Activated CD4-positive, alpha-beta T cell treated with anti-CD3 and anti-CD28 coated beads, Interleukin-2, amount 10 ng/mL, durations not matched to agents 7 days and 5 days (primary cell): ENCODE results near the gene PTPRZ1. TPM values are rescaled to one million over a fixed set of nuclear protein-coding genes. Genes with fewer than 3 reads are reported as not detected.

Experiments used
- CTCF ChIA-PET: fragments of 350-600 bp; sonication (Branson Sonifier 250); formaldehyde crosslinking; loops from one replicate; lab custom pipeline; 2021; ENCODE audit warnings: antibody characterized with exemption; lab: Charles Lee
- POLR2A ChIA-PET: fragments of 350-600 bp; sonication (Branson Sonifier 250); formaldehyde crosslinking; loops from one replicate; lab custom pipeline; 2021; ENCODE audit warnings: antibody characterized with exemption; lab: Charles Lee
- DNase-seq: peaks from one replicate; pipeline ENCODE4 v3.0.0-alpha.2; 2020
- H3K27ac Mint-ChIP-seq: one replicate; pipeline ENCODE4 v1.8.0; 2021; ENCODE audit warnings: mild to moderate bottlenecking, moderate library complexity, mixed read lengths
- H3K27me3 Mint-ChIP-seq: one replicate; pipeline ENCODE4 v1.8.0; 2021; ENCODE audit warnings: mixed read lengths
- H3K36me3 Mint-ChIP-seq: one replicate; pipeline ENCODE4 v1.8.0; 2021; ENCODE audit warnings: low read depth, mixed read lengths
- H3K4me1 Mint-ChIP-seq: one replicate; pipeline ENCODE4 v1.8.0; 2021; ENCODE audit warnings: mixed read lengths
- H3K4me3 Mint-ChIP-seq: one replicate; pipeline ENCODE4 v1.8.0; 2021; ENCODE audit warnings: mild to moderate bottlenecking, moderate library complexity, mixed read lengths
- H3K9me3 Mint-ChIP-seq: one replicate; pipeline ENCODE4 v1.8.0; 2021; ENCODE audit warnings: mixed read lengths
- total RNA-seq, 2 experiments: library from RNA; stranded (reverse); gene quantifications; one replicate each; pipeline ENCODE4 v1.2.3, GENCODE V29; 2021

Gene PTPRZ1
- total RNA-seq, 2 experiments from 2014 or later = not detected

DNA sequence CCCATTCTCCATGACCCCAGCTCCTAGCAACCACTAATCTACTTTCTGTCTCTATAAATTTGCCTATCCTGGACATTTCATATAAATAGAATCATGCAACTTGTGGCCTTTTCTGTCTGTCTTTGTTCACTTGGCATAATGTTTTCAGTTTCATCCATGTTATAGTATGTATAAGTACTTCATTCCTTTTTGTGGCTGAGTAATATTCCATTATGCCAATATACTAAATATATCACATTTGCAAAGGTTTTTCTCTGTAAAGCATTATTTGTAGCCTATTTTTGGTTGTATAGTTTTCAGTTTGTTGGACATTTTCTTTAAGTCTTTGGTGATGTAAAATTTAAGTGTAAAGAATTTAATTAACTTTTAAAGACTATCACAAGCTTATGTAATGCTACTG lies 2.2 kb downstream of the PTPRZ1 start:
- Mint-ChIP-seq H3K4me1 (peaks cover 7% of the 10 kb centered on the region), H3K9me3 (no peaks in the 10 kb centered on the region), H3K4me3 (no peak overlapping the region), H3K27me3 (peaks cover 40% of the 10 kb centered on the region), H3K27ac (no peak overlapping the region), H3K36me3 (no peaks in the 10 kb centered on the region)
- ChIA-PET POLR2A (no interaction called here), CTCF (no interaction called here)
- no peak for DNase-seq

DNA sequence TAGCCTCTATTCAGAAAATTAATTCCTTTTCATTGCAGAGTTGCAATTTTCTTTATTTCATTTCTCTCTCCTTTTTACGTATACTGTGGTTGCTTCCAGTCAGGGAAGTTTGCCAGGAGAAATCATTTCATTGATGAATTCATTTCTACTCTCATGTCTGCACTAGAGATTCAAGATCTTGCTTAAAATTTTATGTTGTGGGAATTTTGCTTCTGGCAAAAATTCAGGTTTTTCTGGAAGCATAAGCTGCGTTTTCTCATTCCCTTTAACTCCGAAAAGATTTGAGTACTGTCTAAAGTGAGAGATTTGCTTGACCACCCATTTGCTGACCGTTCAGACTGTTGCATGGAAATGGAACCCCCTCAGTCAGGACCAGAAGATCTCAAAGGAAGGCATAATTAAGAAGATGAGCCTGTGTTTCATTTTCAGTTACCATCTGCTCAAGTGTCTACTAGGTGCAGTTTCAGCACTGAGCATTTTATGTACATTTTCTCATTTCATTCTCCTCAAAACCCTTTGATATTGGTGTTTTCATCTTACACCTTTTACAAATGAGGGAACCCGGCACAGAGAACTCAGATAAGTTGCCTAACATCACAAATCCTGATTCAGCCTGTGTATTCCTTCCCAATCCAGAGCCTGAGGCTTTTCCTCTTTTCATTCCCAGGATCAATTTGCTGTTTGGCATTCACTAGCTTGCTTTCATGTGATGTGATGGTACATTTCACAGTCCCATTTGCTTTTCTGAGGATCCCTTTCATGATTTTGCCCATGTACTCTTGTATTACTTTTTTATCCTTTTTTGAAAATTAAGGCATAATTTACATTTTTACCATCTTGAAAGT lies 3.9 kb downstream of the PTPRZ1 start:
- H3K4me3 Mint-ChIP-seq = no peak overlapping the region
- peaks cover 31% of the 10 kb centered on the region for H3K27me3 Mint-ChIP-seq
- DNase-seq = no peak
- H3K27ac Mint-ChIP-seq = no peak overlapping the region
- H3K36me3 Mint-ChIP-seq = no peaks in the 10 kb centered on the region
- ChIA-PET CTCF (no interaction called here), POLR2A (no interaction called here)
- H3K9me3 Mint-ChIP-seq = no peaks in the 10 kb centered on the region
- peaks cover 7% of the 10 kb centered on the region for H3K4me1 Mint-ChIP-seq

DNA sequence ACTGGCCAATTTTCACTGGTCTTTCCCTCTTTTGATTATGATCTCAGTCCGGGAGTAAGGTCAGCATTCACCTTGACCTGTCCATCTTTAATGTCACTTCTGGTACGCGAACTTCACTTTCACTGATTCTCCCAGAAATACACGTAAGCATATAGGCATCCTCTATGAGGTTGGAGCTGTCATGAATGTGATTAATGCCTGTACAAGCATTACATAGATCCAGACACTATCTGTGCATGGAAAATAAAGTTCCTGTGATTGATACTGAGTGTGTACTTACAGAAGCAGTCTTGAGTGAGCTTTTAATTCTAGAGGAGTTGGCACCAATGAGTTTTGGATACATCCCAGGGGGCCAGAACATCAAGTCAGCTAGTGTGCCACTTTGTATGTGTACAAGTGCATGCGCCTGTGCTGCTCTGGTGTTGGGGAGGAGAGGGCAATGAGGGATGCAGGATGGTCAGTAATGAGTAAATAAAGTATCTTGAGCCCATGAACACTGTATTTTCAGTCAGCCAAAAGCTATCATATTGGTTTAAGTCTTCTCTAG lies 6.0 kb downstream of the PTPRZ1 start:
- ChIA-PET CTCF (no interaction called here), POLR2A (no interaction called here)
- H3K9me3 Mint-ChIP-seq = no peaks in the 10 kb centered on the region
- H3K27me3 Mint-ChIP-seq = peaks cover 14% of the 10 kb centered on the region
- no peak for DNase-seq
- no peaks in the 10 kb centered on the region for H3K36me3 Mint-ChIP-seq
- H3K4me3 Mint-ChIP-seq = no peak overlapping the region
- H3K27ac Mint-ChIP-seq = no peak overlapping the region
- no peaks in the 10 kb centered on the region for H3K4me1 Mint-ChIP-seq

DNA sequence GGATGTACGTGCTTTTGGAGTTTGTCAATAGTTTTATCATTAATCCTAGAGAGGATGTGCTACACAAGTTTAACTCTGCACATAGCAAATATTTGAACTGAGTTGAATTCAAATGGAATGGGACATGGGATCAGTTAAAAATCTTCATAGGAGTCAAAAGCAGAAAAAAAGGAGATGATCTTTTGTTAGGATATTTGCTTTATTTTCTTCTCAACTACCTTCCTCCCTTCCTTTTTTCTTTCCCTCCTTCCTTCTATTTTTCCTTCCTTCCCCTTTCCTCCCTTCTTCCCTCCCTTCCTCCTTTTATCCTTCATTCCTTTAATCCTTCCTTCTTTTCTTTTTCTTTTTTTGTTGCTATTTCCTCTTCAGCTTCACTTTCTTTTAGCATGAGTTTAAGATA lies 6.6 kb downstream of the PTPRZ1 start:
- no peak for DNase-seq
- CTCF ChIA-PET = interaction anchor here (0.6 kb wide), 1 partner anchor 1374 kb away, joined by 3 read pairs; no protein-coding TSS in a partner anchor
- Mint-ChIP-seq H3K4me3 (no peak overlapping the region), H3K27me3 (peaks cover 9% of the 10 kb centered on the region), H3K36me3 (no peaks in the 10 kb centered on the region), H3K9me3 (no peaks in the 10 kb centered on the region), H3K27ac (no peak overlapping the region), H3K4me1 (no peaks in the 10 kb centered on the region)
- POLR2A ChIA-PET = no interaction called here

DNA sequence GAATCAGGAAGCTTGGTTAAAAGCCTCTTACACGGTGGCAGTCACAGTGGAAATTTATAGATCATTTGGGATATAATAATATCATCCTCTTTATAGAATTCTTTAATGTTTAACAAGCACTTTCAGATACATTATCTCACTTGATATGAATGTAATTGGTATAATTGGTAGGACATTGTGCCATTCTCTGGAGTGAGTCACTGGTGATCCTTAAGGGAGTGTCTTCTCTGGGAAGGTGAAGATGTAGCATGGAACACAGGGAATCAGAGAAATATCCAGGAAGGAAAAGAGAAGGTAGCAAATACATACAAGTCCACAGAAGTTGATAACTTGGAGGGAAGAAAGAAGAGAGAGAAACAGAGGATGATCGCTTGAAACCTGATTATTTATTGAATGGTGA lies 9.8 kb downstream of the PTPRZ1 start:
- Mint-ChIP-seq H3K27me3 (no peaks in the 10 kb centered on the region), H3K27ac (no peak overlapping the region), H3K4me1 (no peaks in the 10 kb centered on the region), H3K4me3 (no peak overlapping the region), H3K36me3 (no peaks in the 10 kb centered on the region), H3K9me3 (no peaks in the 10 kb centered on the region)
- ChIA-PET POLR2A (no interaction called here), CTCF (no interaction called here)
- DNase-seq = no peak

DNA sequence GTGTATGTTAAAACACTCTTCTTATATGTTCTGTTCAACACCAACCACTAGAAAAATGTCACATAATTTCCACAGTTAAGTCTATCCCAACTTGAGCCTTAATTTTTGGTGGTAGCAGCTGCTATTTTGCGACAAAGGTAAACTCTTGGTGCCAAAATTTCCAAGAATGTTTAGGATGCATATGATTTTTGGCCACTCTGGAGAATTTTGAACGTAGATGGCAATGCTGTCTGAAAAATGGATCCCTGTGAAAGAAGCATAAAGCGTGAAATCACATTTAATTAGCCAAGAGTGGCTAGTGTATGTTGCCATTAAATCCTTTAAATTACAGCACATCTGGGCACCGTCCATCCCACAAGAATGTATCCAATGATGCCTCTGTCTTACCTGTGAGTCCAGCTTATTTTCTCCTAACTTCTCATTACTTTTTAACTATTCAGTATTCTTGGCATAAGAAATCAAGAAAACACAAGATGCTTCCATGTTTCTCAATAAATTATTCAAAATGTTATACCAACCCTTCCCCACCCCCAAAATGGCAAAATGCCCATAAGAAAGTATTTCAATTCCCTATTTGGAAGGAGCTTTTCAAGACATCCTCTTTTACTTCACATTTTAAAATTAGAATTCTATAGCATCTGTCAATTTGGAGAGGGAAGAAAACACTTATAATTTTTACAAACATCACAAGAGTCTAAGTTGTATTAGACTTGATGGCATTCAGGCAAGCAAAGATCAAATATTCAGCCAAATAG lies 12.4 kb downstream of the PTPRZ1 start:
- Mint-ChIP-seq H3K36me3 (no peaks in the 10 kb centered on the region), H3K4me1 (no peaks in the 10 kb centered on the region), H3K4me3 (no peak overlapping the region), H3K9me3 (no peaks in the 10 kb centered on the region), H3K27ac (no peak overlapping the region), H3K27me3 (no peaks in the 10 kb centered on the region)
- POLR2A ChIA-PET = no interaction called here
- CTCF ChIA-PET = no interaction called here
- no peak for DNase-seq

DNA sequence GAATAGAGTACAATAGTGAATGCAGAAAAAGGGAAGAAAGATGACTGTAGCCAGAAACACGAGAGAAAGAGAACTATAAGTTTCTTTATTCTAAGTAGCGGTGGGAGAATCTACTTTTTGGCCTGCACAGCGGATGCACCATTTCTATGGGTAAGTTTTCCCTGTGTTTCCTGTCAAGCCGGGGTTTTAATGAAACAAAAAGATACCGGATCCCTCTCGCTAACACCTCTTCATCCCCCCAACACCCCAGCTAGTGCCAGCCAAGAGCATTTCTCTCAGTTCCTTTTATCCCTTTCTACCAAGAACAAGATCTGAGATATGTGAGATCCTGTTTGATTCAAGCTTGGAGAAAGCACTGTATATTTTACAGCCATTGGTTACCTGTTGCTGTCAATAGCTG lies 14.7 kb downstream of the PTPRZ1 start:
- no peak overlapping the region for H3K27ac Mint-ChIP-seq
- DNase-seq = no peak
- POLR2A ChIA-PET = no interaction called here

DNA sequence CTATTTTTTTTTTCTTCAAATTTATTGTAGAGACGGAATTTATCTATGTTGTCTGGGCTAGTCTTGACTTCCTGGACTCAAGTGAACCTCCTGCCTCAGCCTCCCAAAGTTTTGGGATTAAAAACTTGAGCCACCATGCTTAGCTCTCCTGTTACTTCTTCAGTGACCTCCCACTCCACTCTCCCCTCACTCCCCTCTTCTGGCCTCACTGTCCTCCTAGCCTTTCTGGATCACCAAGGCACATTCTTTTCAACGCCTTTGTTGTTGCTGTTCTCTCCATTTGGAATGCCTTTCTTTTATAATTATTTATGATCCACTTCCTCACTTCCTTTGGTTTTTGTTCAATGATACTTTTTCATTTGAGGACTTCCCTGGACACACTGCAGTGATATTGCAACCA lies 17.9 kb downstream of the PTPRZ1 start:
- no peaks in the 10 kb centered on the region for H3K4me1 Mint-ChIP-seq
- ChIA-PET CTCF (no interaction called here), POLR2A (no interaction called here)

More for the DNA sequence above, 14.7 kb downstream of the PTPRZ1 start:
- no peaks in the 10 kb centered on the region for H3K27me3 Mint-ChIP-seq
- no peak overlapping the region for H3K4me3 Mint-ChIP-seq
- no peaks in the 10 kb centered on the region for H3K4me1 Mint-ChIP-seq
- CTCF ChIA-PET = no interaction called here
- H3K9me3 Mint-ChIP-seq = no peaks in the 10 kb centered on the region
- no peaks in the 10 kb centered on the region for H3K36me3 Mint-ChIP-seq

DNA sequence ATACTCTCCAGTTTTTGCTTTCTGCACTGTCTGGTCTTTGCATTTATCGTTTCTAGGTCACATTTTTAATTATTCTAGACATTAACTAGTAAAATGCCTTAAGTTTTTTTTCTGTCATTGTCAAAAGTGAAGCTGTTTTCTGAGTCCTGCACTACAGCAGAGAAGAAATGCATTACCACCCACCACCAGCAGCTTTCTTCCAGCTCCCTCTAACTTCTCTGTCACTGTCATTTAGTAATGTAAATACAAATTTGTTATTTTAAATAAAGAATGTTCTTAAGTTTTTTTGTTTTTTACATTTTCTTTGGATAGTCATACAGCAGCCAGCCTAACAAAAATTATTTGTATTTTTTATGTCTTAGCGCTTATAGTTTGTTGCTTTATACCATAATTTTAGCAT lies 18.8 kb downstream of the PTPRZ1 start:
- H3K4me1 Mint-ChIP-seq = no peaks in the 10 kb centered on the region
- H3K36me3 Mint-ChIP-seq = no peaks in the 10 kb centered on the region
- H3K27me3 Mint-ChIP-seq = no peaks in the 10 kb centered on the region
- ChIA-PET CTCF (no interaction called here), POLR2A (no interaction called here)
- no peak for DNase-seq
- no peak overlapping the region for H3K4me3 Mint-ChIP-seq
- no peaks in the 10 kb centered on the region for H3K9me3 Mint-ChIP-seq
- no peak overlapping the region for H3K27ac Mint-ChIP-seq

More for the DNA sequence above, 17.9 kb downstream of the PTPRZ1 start:
- Mint-ChIP-seq H3K27ac (no peak overlapping the region), H3K4me3 (no peak overlapping the region), H3K27me3 (no peaks in the 10 kb centered on the region), H3K36me3 (no peaks in the 10 kb centered on the region), H3K9me3 (no peaks in the 10 kb centered on the region)
- no peak for DNase-seq

DNA sequence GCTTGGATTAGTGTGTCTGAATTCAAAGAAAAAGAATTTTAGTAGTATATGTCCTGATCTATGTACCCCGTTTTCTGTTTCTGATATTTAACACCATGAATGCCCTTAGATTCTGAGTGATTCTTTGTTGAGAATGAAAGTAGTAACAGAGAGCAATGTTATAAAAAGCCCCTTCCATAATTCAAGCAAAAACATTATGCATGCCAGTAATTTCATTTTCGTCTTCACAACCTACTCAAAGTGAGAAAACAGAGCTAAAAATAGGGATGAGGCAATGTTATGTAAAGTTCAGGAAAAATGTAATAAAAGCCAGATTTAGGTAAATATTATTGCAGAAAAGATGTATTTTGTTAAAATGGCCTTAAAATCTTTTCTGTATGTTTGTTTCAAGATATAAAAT lies 28.1 kb downstream of the PTPRZ1 start:
- no peak for DNase-seq
- H3K36me3 Mint-ChIP-seq = no peaks in the 10 kb centered on the region
- no peak overlapping the region for H3K27ac Mint-ChIP-seq
- ChIA-PET CTCF (no interaction called here), POLR2A (no interaction called here)
- no peak overlapping the region for H3K4me3 Mint-ChIP-seq
- H3K4me1 Mint-ChIP-seq = no peaks in the 10 kb centered on the region
- H3K9me3 Mint-ChIP-seq = peaks cover 2% of the 10 kb centered on the region
- no peaks in the 10 kb centered on the region for H3K27me3 Mint-ChIP-seq

DNA sequence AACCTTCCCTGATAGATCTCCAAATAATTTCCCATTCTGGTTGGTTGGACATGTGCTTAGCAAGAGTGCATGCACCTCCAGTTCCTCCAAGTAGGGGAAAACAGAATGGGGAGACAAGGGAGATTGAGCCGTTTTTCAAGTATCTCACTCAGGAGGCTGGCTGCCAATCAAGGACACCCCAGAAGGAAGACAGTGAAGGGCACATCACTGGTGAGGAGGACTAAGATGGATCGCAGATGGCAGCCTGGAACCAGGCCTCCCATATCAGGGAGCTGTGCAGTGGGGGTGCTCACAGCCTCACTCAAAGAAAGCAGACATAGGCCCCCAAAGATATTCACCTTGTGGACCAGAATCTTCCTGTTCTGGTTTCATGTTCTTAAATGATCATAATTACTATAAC lies 31.2 kb downstream of the PTPRZ1 start:
- Mint-ChIP-seq H3K36me3 (no peaks in the 10 kb centered on the region), H3K27ac (no peak overlapping the region), H3K4me1 (no peaks in the 10 kb centered on the region), H3K4me3 (no peak overlapping the region), H3K9me3 (peaks cover 2% of the 10 kb centered on the region), H3K27me3 (no peaks in the 10 kb centered on the region)
- ChIA-PET POLR2A (no interaction called here), CTCF (no interaction called here)
- DNase-seq = no peak

DNA sequence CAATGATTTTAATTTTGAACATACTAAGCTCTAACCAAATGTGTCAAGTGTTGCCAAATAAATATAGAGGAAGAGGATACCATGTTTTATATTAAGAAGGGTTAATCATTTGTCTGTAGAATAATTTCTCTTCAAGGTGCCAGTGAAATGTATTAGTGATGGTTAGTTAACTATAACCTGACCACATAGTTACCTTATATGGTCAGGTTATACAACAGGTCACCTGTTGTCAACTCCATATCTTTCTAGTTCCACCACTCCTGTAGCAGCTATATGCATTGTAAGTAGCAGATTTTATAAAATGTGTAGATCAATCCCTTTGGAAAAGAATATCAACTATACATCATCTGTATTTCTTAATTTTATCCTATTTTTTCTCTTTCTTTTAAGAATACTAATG lies 35.1 kb downstream of the PTPRZ1 start:
- no peak for DNase-seq
- H3K4me1 Mint-ChIP-seq = no peaks in the 10 kb centered on the region

DNA sequence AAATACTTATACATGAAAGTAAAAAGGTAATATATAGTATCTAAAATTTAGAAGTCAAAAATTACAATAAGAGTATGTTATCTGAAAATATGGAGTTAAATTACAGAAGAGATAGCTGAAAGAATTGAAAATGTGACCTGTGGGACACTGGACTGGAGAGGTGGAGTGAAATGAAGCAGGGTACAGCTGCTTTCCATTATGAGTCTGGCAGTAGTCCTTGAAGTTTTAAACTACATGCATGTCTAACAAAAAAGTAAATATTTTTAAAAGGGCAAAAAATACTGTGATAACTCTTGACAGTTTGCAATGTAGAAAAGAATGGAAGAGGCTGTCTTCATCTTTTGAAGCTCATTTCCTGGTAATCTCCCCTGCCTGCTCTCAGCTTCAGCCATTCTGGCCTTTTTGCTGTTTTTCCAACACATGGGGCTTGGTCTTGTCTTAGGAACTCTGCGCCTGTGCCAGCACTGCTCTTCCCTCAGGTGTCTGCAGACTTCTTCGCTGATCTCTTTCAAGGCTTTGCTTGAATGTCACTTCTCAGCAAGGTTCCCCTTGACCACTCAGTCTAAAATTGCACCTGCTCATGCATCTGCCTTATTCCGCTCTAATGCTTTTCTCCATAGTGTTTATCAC lies 36.9 kb downstream of the PTPRZ1 start:
- POLR2A ChIA-PET = no interaction called here
- Mint-ChIP-seq H3K36me3 (no peaks in the 10 kb centered on the region), H3K27ac (no peak overlapping the region), H3K4me1 (no peaks in the 10 kb centered on the region), H3K4me3 (no peak overlapping the region), H3K27me3 (no peaks in the 10 kb centered on the region), H3K9me3 (no peaks in the 10 kb centered on the region)
- CTCF ChIA-PET = no interaction called here
- DNase-seq = no peak

More for the DNA sequence above, 35.1 kb downstream of the PTPRZ1 start:
- Mint-ChIP-seq H3K4me3 (no peak overlapping the region), H3K9me3 (peaks cover 2% of the 10 kb centered on the region), H3K27ac (no peak overlapping the region), H3K36me3 (no peaks in the 10 kb centered on the region), H3K27me3 (no peaks in the 10 kb centered on the region)
- ChIA-PET POLR2A (no interaction called here), CTCF (no interaction called here)
